Motor neuron (in vitro differentiated cells): ENCODE results near the gene EEFSEC. TPM values are rescaled to one million over a fixed set of nuclear protein-coding genes. Genes with fewer than 3 reads are reported as not detected.
A peak's percentile ranks its signal among the peaks of the same experiment; 100 is the strongest.

Source experiments
- ATAC-seq, 8 experiments: fragments of 200-7000 bp; cut with Tn5 transposase; replicated peaks in 6 of 8; 2 replicates each; pipeline ENCODE4 v1.8.0; 2021; ENCODE audit warnings: mild to moderate bottlenecking in 8 of 8, moderate library complexity in 8 of 8
- H3K27ac ChIP-seq, 2 donors: fragments of 250-450 bp; sonication (Bioruptor Pico); 2 replicates each; pipeline ENCODE4 v1.9.0; 2021; ENCODE audit warnings: antibody characterized with exemption in 2 of 2, mild to moderate bottlenecking in 2 of 2, moderate library complexity in 1 of 2
- H3K4me1 ChIP-seq, 2 donors: fragments of 250-450 bp; sonication (Bioruptor Pico); replicated peaks in 1 of 2; 2 replicates each; pipeline ENCODE4 v1.6.1; 2021; ENCODE audit warnings: antibody characterized with exemption in 2 of 2, mild to moderate bottlenecking in 2 of 2, moderate library complexity in 1 of 2
- H3K4me3 ChIP-seq, 5 donors: fragments of 250-450 bp; sonication (Bioruptor Pico); 2 replicates each; pipeline ENCODE4 v1.9.0; 2021; ENCODE audit warnings: antibody characterized with exemption in 5 of 5, mild to moderate bottlenecking in 5 of 5, moderate library complexity in 4 of 5
- WGBS, 10 experiments: fragments of 450-650 bp; shearing (Covaris generic); methylation state at CpG; one replicate each; pipeline ENCODE4 v1.0.0; 2022; 5-methylcytosine and 5-hydroxymethylcytosine counted together
- in situ Hi-C, 9 experiments: fragments of 400-800 bp; cut with MboI; loops; one replicate each; pipeline ENCODE4 v1.15.0; 2021; ENCODE audit warnings: low sequenced_read_pairs in 9 of 9, low pct_unique_long_range_greater_than_20kb in 2 of 9; ENCODE audit not compliant: unreplicated experiment in 9 of 9
- total RNA-seq, 8 experiments: library from RNA; unstranded; fragments of 300-600 nt; gene quantifications; 2 replicates each; pipeline versions ENCODE4 v1.2.3 to v1.2.4, GENCODE V29; 2022

The EEFSEC gene
- total RNA-seq, 8 experiments from 2014 or later: 5.8 to 20.7 (median 9.5) TPM

DNA sequence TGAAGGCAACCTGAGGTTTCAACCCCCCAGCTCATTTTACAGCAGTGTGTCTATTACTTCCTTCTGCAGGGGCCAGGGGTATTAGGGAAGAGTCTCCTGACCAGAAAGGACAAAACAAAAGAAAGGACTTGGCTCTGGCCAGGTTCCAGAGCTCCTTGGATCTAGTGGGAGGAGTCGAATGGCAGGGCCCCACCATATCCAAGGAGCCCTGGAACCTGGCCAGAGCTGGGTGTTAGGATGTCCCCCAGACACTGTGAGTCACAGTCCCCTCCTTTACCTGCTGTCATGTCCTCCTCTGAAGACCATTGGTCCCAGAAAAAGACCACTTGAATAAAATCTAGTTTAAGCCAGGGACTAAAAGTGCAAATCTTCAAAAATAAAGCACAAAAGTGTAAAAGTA is 113.2 kb downstream of the EEFSEC start:
- no peak overlapping the region for H3K4me3 ChIP-seq
- WGBS, 10 experiments: 0 to 75% (median 67%) methylated on average over 1 of the region's 1 CpG; no CpG with 5 or more reads in 5 of the 10 experiments
- H3K4me1 ChIP-seq: peaks cover 0 to 4% of the 10 kb centered on the region in 2 donors
- in situ Hi-C loops: no loop called here
- ATAC-seq: peak in 3 of 8 experiments; percentile 47 to 93 (median 53)
- no peak overlapping the region for H3K27ac ChIP-seq

DNA sequence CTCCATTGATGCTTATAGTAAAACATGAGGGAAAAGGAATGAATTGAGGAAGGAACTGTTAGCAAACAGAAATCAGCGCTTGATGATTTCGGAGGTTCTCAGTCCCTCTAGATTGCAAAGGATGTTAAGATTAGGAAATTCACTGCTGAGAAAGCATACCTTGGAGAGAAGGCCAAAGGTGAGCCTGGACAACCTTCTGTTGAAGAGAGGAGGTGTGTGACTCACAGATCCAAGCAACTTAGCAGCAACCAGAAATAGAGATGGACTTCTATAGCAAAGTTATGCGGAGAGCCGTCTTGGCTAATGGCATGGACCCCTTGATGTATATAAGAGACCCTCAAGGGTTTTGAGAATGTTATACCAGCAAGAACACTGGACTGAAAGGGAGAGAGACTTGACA is 114.3 kb downstream of the EEFSEC start:
- Histone ChIP-seq H3K4me1 (peaks cover 0 to 4% of the 10 kb centered on the region in 2 donors), H3K27ac (no peak overlapping the region), H3K4me3 (no peak overlapping the region)
- ATAC-seq: no peak
- WGBS, 10 experiments: 87 to 100% (median 100%) methylated on average over 1 to 4 of the region's 4 CpGs; no CpG with 5 or more reads in 2 of the 10 experiments
- in situ Hi-C loops: no loop called here

DNA sequence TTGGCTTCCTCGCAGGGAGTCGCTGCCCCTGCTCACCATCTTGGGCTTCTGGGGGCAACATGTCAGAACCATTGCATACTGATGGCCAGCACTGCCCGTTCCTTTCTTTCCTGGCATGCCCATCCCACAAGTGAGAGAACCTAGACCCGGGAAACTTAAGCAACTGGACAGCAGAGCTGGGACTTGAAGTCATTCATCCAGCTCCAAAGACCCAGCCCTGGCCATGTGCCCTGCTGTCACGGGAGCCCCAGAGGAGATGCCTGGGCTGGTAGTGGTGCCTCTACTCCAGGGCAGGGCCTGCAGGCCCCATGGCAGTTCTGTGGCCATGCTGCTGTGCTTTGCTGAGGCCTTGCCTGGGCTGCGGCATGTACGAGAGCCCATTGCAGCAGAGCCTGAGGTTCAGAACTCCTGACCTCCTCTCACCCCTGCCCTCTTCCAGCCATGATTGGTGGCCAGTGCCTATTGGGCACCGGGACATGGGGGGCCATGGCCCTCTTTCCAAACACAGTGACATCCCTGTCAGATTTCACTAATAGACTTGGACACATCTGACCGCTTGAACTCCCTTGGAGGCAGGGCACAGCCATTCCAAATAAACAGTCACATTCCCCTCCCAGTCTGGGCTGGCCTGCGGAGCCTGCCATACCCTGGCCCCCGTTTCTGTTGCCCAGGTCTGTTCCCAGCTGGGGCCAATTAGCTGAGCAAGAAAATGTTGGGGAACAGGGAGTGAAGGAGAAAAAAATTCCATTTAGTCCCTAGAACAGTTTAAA is 115.9 kb downstream of the EEFSEC start:
- 53 to 100% (median 90%) methylated on average over 1 to 6 of the region's 11 CpGs; no CpG with 5 or more reads in 1 of the 10 experiments for WGBS, 10 experiments
- ATAC-seq: no peak
- in situ Hi-C loops: no loop called here
- no peak overlapping the region for H3K4me3 ChIP-seq
- no peak overlapping the region for H3K27ac ChIP-seq
- peaks cover 0 to 4% of the 10 kb centered on the region in 2 donors for H3K4me1 ChIP-seq

DNA sequence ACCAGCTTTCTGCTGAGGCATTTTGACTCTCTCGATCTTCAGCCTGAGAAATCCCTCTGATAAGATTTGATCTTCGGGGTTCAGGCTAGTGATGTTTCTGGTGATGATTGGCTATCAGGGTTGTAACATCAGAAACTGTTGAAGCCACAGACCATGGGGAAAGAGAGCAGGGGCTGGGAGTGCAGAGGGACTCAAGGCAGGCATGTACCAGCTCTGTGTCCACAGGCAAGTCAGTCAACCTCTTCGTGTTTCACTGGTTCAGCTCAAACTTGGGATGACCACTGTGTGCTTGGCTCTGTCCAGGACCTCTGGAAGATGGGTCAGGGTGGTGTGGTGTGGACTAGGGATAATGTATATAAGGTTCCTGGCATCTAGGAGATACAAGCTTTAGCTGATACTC is 116.5 kb downstream of the EEFSEC start:
- no peak overlapping the region for H3K4me3 ChIP-seq
- ATAC-seq: no peak
- peaks cover 0 to 4% of the 10 kb centered on the region in 2 donors for H3K4me1 ChIP-seq
- WGBS, 10 experiments: 33 to 100% (median 80%) methylated on average over 1 to 3 of the region's 3 CpGs; no CpG with 5 or more reads in 3 of the 10 experiments
- in situ Hi-C loops: no loop called here
- H3K27ac ChIP-seq: no peak overlapping the region

DNA sequence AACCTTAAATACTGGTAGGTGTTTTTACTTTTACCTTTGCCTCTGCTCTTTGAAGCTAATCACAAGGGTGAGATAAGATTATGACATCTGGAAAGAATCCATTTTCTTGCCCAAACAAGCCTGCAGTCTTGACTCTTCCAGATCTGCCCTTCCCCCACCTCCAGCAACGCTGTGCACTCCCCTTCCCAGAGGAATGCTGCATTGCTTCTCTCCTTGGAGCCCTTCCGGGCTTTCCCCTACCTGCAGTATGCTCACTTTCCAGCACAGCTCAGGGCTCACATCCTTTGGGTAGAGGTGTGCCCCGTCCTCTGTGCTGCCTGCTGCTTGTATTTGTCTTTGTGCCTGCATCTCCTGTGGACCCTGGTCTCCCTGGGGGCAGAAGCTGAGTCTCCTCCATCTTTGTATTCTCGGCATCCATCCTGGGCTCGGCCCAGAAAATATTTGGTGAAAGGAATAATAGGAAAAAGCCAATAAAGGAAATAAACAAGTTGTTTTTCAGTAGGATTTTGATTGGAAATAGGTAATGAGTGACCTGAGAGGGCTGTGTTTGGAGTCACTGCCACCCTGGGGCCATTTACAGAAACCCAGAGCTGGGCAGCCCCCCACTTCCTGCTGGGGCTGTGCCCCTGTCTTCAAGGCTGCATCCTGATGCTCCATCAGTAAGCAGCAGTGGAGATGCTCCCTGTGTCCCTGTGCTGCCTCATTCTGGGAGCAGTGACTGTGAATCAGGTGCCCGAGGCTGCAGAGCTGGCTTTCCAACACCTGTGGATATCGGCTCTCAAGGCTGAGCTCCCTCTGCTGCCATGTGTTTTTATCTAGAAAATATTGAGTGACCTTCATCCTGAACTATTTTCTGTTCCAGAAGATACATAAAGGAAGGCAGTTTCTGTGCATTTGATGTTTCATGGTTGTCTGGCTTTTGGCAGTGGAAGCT is 117.5 kb downstream of the EEFSEC start:
- H3K4me1 ChIP-seq: peaks cover 0 to 4% of the 10 kb centered on the region in 2 donors
- 66 to 100% (median 92%) methylated on average over 2 to 5 of the region's 7 CpGs; no CpG with 5 or more reads in 3 of the 10 experiments for WGBS, 10 experiments
- H3K27ac ChIP-seq: no peak overlapping the region
- H3K4me3 ChIP-seq: no peak overlapping the region
- no peak for ATAC-seq
- in situ Hi-C loops: no loop called here

DNA sequence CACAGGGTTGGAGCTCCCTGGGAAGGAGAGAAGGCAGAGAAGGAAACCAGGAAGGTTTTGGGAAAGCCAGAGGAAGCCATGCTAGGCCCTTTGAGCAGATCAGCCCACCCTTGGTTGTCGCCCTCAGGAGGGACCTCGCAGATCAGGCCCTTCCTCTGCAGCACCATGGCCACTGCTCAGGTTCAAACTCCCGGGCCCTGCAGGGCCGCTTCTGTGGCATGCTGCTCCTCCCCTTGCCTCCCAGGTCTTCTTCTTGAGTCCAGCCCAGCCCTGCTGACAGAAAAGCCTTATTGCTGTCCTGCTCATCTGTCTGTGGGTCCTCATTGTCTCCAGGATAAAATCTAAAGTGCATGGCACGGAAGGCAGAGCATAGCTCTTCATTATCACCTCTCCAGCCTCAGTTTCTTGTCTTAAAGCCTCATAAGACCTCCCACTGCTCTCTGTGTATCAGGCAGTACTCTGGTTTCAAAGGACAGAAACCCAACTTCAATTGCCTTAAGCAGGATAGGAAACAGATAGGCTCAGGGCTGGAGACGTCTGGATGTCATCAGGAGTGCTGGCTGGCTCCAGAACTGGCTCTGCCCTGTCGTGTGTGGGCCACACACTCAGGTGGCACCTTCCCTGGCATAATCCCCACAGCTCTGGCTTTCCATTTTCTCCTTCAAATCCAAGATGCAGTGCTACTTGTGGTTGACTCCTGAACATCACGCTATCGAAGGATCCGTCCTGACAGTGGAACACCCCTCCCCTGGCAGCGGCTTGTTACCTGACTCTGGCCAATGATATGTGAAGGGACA is 118.5 kb downstream of the EEFSEC start:
- H3K27ac ChIP-seq: no peak overlapping the region
- ATAC-seq: no peak
- in situ Hi-C loops: no loop called here
- 66 to 97% (median 87%) methylated on average over 2 to 7 of the region's 11 CpGs; no CpG with 5 or more reads in 4 of the 10 experiments for WGBS, 10 experiments
- H3K4me3 ChIP-seq: no peak overlapping the region
- no peaks in the 10 kb centered on the region for H3K4me1 ChIP-seq

DNA sequence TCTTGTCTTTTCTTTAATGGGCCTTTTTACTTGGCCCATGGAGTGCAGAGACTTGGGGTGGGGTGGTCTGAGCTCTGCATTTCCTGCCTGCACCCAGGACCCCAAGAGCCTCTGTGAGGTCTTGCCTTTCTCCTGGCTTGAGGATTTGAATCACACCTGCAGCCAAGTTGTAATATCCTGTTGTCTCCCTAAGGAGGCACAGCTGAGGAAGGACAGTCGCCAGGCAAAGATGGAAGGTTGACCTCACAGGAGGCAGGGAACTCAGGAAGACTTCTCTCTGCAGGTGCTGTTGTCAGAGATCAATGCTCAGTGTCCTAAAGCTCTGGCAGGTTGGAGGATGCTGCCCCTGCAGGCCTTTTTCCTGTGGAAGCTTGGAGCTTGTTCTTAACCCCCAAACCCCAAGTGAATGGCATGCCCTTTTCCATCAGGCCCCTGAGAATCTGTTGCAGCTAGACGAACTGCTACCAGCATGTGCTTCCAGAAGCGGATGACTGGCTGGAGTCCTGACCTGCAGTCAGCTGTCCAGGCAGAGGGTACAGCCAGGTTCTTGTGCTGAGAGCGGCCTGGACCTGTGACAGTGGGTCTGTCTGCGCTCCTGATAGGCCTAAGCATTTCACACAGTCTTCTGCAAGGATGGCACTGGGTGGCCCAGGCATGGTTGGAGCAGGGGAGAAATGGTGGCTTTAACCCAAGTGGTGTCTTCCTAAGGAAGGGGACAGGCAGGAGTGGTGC is 120.0 kb downstream of the EEFSEC start:
- in situ Hi-C loops: no loop called here
- H3K27ac ChIP-seq: no peak overlapping the region
- ATAC-seq: no peak
- no peak overlapping the region for H3K4me3 ChIP-seq
- 74 to 100% (median 86%) methylated on average over 1 to 4 of the region's 5 CpGs; no CpG with 5 or more reads in 3 of the 10 experiments for WGBS, 10 experiments
- H3K4me1 ChIP-seq: peaks cover 1 to 4% of the 10 kb centered on the region in 2 donors

DNA sequence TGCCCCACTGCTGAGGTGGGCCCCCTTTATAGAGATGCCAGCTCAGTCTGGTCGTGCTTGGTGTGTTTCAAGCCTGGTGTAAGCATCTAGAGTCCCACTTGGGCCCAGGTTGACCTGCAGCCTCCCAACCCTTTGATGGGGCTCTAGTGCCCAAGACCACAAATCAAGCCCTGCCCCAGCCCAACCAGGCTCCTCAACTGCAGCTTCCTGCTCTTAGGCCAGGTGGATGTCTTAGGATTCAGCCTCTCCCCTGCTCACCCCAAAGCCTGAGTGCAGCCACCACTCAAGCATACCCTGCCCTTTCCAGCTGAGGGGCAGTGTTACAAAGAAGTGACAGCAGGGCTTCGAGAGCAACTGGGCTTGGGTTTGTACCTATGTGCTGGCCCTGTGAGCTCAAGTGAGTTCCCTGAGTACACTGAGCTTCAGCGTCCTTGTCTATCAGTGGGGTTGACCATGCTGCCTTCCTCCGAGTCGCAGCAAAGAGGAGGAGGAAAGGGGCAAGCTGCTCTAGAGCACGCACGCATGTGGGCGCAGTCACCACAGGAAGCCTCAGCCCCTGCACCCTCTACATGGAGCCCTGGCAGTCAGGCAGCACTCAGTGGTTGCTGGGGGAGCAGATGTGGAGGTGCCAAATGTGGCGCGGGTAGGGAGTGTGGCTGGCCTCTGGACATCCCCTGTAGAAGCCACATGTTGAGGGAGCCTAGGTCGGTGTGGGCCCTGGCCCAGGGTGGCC is 120.7 kb downstream of the EEFSEC start:
- no peak overlapping the region for H3K27ac ChIP-seq
- WGBS, 10 experiments: 50 to 100% (median 80%) methylated on average over 1 to 5 of the region's 11 CpGs; no CpG with 5 or more reads in 4 of the 10 experiments
- in situ Hi-C loops: no loop called here
- ATAC-seq: no peak
- peaks cover 8 to 11% of the 10 kb centered on the region in 2 donors for H3K4me1 ChIP-seq
- H3K4me3 ChIP-seq: no peak overlapping the region

DNA sequence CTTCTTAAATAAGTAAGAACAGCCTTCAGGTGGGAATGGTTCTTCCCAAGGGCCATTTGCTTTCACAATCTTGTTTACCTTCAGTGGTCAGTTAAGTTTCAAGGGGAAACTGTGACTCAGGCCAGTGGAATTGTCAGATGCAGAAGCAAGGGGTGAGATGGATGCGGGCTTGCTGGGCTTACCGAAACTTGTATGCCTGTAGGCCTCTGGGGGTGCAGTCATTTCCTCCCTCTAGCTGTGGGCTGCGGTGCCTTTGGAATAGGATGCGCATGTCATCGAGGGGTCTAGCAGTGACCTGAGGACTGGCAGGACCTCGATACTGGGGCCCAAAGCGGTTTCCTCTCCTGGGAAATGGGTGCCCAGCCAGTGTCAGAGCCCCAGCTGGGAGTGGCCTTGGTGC is 121.6 kb downstream of the EEFSEC start:
- peak in 1 of 8 experiments; percentile 20 for ATAC-seq
- Histone ChIP-seq H3K27ac (no peak overlapping the region), H3K4me3 (no peak overlapping the region), H3K4me1 (peaks cover 15 to 20% of the 10 kb centered on the region in 2 donors)
- WGBS, 10 experiments: 64 to 94% (median 70%) methylated on average over 2 to 5 of the region's 7 CpGs; no CpG with 5 or more reads in 6 of the 10 experiments
- in situ Hi-C loops: no loop called here

DNA sequence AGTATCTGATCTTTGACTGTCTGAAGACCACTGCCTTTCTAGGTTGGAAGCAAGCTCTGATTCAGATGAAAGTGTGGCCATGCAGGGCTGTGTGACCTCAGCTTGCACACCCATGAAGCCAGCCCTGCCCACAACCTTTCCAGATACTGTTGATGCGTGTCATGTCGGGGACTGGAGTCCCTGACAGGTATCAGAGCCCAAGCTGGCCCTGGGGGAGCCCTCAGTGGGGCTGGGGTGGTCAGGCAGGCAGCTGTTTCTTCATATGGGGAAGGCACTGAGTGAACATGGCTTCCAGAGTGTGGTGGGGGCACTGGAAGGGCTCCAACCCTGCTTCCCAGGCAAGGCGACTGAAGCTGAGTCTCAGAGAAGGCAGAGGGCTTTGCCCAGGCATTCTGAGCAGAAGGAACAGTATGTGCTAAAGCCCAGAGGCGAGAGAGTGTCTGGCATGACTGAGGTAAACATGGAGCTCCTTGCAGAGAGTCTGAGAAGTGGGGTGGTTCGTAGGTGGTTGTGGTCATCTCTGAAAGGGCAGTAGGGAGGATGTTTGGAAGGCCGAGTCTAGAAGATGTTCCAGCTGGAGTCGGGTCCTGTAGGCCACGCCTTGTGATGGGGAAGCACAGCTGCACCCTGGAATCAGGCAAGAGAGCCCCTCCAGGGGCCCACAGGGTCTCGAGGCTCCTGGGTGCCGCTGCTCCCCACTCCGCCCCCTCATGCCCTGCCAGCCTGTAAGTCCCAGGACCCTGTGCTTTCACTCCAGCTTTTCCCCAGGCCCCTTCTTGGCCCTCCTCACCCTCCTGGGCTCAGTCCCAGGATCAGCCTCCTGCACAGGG is 122.2 kb downstream of the EEFSEC start:
- peaks cover 22 to 27% of the 10 kb centered on the region in 2 donors for H3K4me1 ChIP-seq
- in situ Hi-C loops: no loop called here
- ATAC-seq: no peak

DNA sequence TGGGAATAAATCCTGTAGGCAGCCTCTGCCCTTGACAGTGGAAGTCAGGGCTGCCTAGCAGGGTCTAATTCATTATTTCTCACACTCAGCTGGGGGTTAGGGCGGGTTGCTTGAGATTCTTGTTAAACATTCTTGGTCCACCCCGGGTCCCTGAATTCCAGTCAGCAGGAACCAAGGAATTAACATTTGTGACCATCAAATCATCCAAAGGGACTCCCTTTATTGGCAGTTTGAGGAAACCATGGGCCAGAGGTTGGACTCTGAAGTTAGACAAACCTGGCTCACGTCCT is 122.8 kb downstream of the EEFSEC start:
- WGBS, 10 experiments: 40 to 100% (median 81%) methylated on average over 1 to 3 of the region's 3 CpGs; no CpG with 5 or more reads in 2 of the 10 experiments

More for the DNA sequence above, 122.2 kb downstream of the EEFSEC start:
- Histone ChIP-seq H3K27ac (no peak overlapping the region), H3K4me3 (no peak overlapping the region)
- WGBS, 10 experiments: 97 to 100% (median 100%) methylated on average over 1 to 5 of the region's 11 CpGs; no CpG with 5 or more reads in 7 of the 10 experiments

More for the DNA sequence above, 122.8 kb downstream of the EEFSEC start:
- ATAC-seq: no peak
- Histone ChIP-seq H3K4me3 (no peak overlapping the region), H3K4me1 (peaks cover 26 to 32% of the 10 kb centered on the region in 2 donors), H3K27ac (no peak overlapping the region)
- in situ Hi-C loops: no loop called here
